Lung (tissue), 12 donors: ENCODE results near the gene ARHGEF18. TPM values are rescaled to one million over a fixed set of nuclear protein-coding genes. Genes with fewer than 3 reads are reported as not detected.
A peak's percentile ranks its signal among the peaks of the same experiment; 100 is the strongest.

Experiments
- ATAC-seq: fragments of 200-7000 bp; cut with Tn5 transposase; one replicate; pipeline ENCODE4 v1.9.1; 2020; ENCODE audit warnings: moderate number of reproducible peaks; ENCODE audit not compliant: insufficient read depth, low FRiP score
- DNase-seq, 3 donors: peaks; one replicate each; pipeline ENCODE4 v3.0.0-alpha.2; 2013 to 2017
- H3K27ac ChIP-seq, 2 donors: one replicate each; pipeline ENCODE4 v1.5.1; 2013; ENCODE audit warnings: mild to moderate bottlenecking in 2 of 2, moderate library complexity in 2 of 2, control low read depth in 1 of 2, inconsistent platforms in 1 of 2, low read depth in 1 of 2, low read length in 1 of 2
- H3K27me3 ChIP-seq, 3 donors: one replicate each; pipeline ENCODE4 v1.5.1; 2013; ENCODE audit warnings: low read length in 2 of 3; ENCODE audit not compliant: control insufficient read depth in 3 of 3, insufficient read depth in 3 of 3
- H3K36me3 ChIP-seq, 4 donors: one replicate each; pipeline ENCODE4 v1.5.1; 2013; ENCODE audit warnings: low read length in 4 of 4, mild to moderate bottlenecking in 1 of 4, moderate library complexity in 1 of 4; ENCODE audit not compliant: control insufficient read depth in 4 of 4, insufficient read depth in 4 of 4
- H3K4me1 ChIP-seq, 5 donors: one replicate each; pipeline ENCODE4 v1.5.1; 2013; ENCODE audit warnings: low read length in 5 of 5, mild to moderate bottlenecking in 2 of 5, moderate library complexity in 1 of 5; ENCODE audit not compliant: control insufficient read depth in 5 of 5, insufficient read depth in 5 of 5
- H3K4me3 ChIP-seq: one replicate; pipeline ENCODE4 v1.5.1; 2013; ENCODE audit warnings: mild to moderate bottlenecking, control low read depth, moderate library complexity
- H3K9ac ChIP-seq, 2 donors: one replicate each; pipeline ENCODE4 v1.5.1; 2013; ENCODE audit warnings: low read length in 2 of 2, control low read depth in 1 of 2; ENCODE audit not compliant: insufficient read depth in 1 of 2
- H3K9me3 ChIP-seq, 4 donors: one replicate each; pipeline ENCODE4 v1.5.1; 2013; ENCODE audit warnings: low read length in 3 of 4, mild to moderate bottlenecking in 1 of 4, moderate library complexity in 1 of 4; ENCODE audit not compliant: control insufficient read depth in 4 of 4, insufficient read depth in 3 of 4
- CTCF ChIP-seq: IDR thresholded peaks from 2 replicates; pipeline ENCODE4 v1.5.1; 2012; ENCODE audit warnings: mild to moderate bottlenecking; ENCODE audit errors: control extremely low read depth, extremely low read depth
- WGBS, 2 donors: extraction: QIAGEN DNeasy Blood & Tissue Kit; methylation state at CpG; one replicate each; pipeline ENCODE4 v1.1.7; 2013; 5-methylcytosine and 5-hydroxymethylcytosine counted together
- polyA plus RNA-seq, 2 donors: library from polyadenylated mRNA; stranded (reverse); fragments of 200-250 nt; gene quantifications; one replicate each; pipeline ENCODE4 v1.2.1, GENCODE V29; 2013
- total RNA-seq, 2 donors: library from RNA; depleted of rRNA in 1 of 2; stranded (reverse); fragments of >200 nt in 1 of 2; gene quantifications; one replicate each; pipeline ENCODE4 v1.2.1, GENCODE V29; 2014 to 2021
- donor health status: control.
- donor health status: control.
- donor health status: Bipolar disorder and iron deficiency.
- donor health status: healthy.
- donor health status: DM: yes; HTN: yes; CAD: no.

The ARHGEF18 gene
- total and polyA plus RNA-seq, 4 donors: 22.8 to 55.6 (median 35.5) TPM

- ATAC-seq: no peak
- Histone ChIP-seq H3K4me1 (peaks cover 0 to 6% (median 5%) of the 10 kb centered on the region in 5 donors), H3K27ac (no peak overlapping the region), H3K9ac (no peak overlapping the region), H3K36me3 (peaks cover 0 to 6% (median 2%) of the 10 kb centered on the region in 4 donors), H3K9me3 (no peaks in the 10 kb centered on the region), H3K27me3 (no peaks in the 10 kb centered on the region), H3K4me3 (no peak overlapping the region)
- WGBS, 2 donors: 71 to 83% methylated on average over 14 of the region's 14 CpGs
- no peak for DNase-seq
- no peak for TF ChIP-seq CTCF
These were observed 42.5 kb downstream of the ARHGEF18 start for GRCh38 chr19:7391218-7391670.

- peaks cover 0 to 6% (median 0%) of the 10 kb centered on the region in 4 donors for H3K36me3 ChIP-seq
- peaks cover 0 to 8% (median 8%) of the 10 kb centered on the region in 5 donors for H3K4me1 ChIP-seq
- no peaks in the 10 kb centered on the region for H3K27me3 ChIP-seq
- WGBS, 2 donors: 68 to 75% methylated on average over 2 of the region's 2 CpGs
- no peaks in the 10 kb centered on the region for H3K9me3 ChIP-seq
- ATAC-seq (no peak), DNase-seq (no peak)
- H3K9ac ChIP-seq: no peak overlapping the region
- no peak overlapping the region for H3K4me3 ChIP-seq
- no peak overlapping the region for H3K27ac ChIP-seq
- no peak for TF ChIP-seq CTCF
These were observed 44.7 kb downstream of the ARHGEF18 start for GRCh38 chr19:7393459-7393858.

- WGBS, 2 donors: 16 to 26% methylated on average over 13 of the region's 13 CpGs
- peak overlapping the region; percentile 68 for H3K4me3 ChIP-seq
- DNase-seq (no peak), ATAC-seq (no peak)
- TF ChIP-seq CTCF: no peak
- H3K36me3 ChIP-seq: peaks cover 0 to 6% (median 0%) of the 10 kb centered on the region in 4 donors
- no peaks in the 10 kb centered on the region for H3K27me3 ChIP-seq
- H3K9ac ChIP-seq: peak overlapping the region; percentile 37 to 66
- H3K27ac ChIP-seq: no peak overlapping the region
- peaks cover 0 to 10% (median 8%) of the 10 kb centered on the region in 5 donors for H3K4me1 ChIP-seq
- H3K9me3 ChIP-seq: no peaks in the 10 kb centered on the region
These were observed 45.4 kb downstream of the ARHGEF18 start for GRCh38 chr19:7393939-7394730.
